Suppressor macrophage (primary cell): ENCODE results near the gene MID2.

Experiments
- DNase-seq, 4 experiments: peaks; one replicate each; pipeline ENCODE4 v3.0.0-alpha.2; 2020 to 2022

The MID2 gene

DNA sequence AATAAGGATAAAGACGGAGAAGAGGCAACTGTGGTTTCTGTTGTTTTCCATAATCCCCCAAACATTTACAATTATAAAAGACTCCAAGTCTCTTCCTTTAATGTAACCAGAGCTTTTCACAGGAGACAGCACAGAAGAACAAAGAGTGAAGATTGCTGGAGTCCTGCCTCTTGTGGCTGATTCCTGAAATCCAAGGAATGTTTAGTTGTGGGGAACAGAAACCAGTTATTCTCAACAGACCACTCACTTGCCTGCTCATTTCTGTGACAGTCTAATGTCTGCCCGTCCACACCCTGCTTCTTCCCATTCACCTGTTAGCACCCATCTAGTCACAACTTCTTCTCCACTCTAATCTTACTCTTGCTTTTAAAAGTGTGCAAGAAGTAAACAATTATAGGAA is 144.4 kb downstream of the MID2 start:
- no peak for DNase-seq

DNA sequence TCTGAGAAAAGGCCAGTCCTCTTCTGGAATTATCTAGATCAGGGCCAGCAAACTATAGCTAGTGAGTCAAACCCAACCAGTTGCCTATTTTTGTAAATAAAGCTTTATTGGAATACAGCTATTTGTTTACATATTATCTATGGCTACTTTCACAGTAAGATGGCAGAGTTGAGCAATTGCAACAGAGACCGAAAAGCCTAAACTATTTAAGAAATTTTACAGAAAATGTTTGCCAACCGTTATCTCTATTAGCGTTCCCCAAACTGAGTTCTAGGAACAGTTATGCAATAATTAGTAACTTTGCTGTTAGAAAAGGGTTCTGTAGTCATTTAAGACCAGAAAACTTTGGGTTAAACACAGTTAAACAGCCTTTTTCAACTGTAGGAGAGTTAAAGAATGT is 146.0 kb downstream of the MID2 start:
- DNase-seq: no peak
